Activated B cell treated with CpG ODN at 0.5 μM for 24 hours (primary cell): ENCODE data around the gene SYNJ1. TPM values are rescaled to one million over a fixed set of nuclear protein-coding genes. Genes with fewer than 3 reads are reported as not detected.

Experiments used
- ATAC-seq: fragments of 200-7000 bp; cut with Tn5 transposase; one replicate; pipeline ENCODE4 v1.10.0; 2021; ENCODE audit warnings: low read depth, mild to moderate bottlenecking, moderate library complexity
- CTCF ChIA-PET: fragments of 350-600 bp; sonication (Branson Sonifier 250); formaldehyde crosslinking; loops from one replicate; lab custom pipeline; 2021; ENCODE audit warnings: antibody characterized with exemption; lab: Charles Lee
- POLR2A ChIA-PET: fragments of 350-600 bp; sonication (Branson Sonifier 250); formaldehyde crosslinking; loops from one replicate; lab custom pipeline; 2021; ENCODE audit warnings: antibody characterized with exemption; lab: Charles Lee
- DNase-seq: peaks from one replicate; pipeline ENCODE4 v3.0.0; 2022
- H3K27ac Mint-ChIP-seq: one replicate; pipeline ENCODE4 v1.8.0; 2020; ENCODE audit warnings: mixed read lengths
- H3K27me3 Mint-ChIP-seq: one replicate; pipeline ENCODE4 v1.8.0; 2021; ENCODE audit warnings: mixed read lengths
- H3K36me3 Mint-ChIP-seq: one replicate; pipeline ENCODE4 v1.8.0; 2021; ENCODE audit warnings: low read depth, mixed read lengths
- H3K4me1 Mint-ChIP-seq: one replicate; pipeline ENCODE4 v1.8.0; 2021; ENCODE audit warnings: mixed read lengths
- H3K4me3 Mint-ChIP-seq: one replicate; pipeline ENCODE4 v1.8.0; 2020; ENCODE audit warnings: mild to moderate bottlenecking, mixed read lengths
- H3K9me3 Mint-ChIP-seq: one replicate; pipeline ENCODE4 v1.8.0; 2020; ENCODE audit warnings: mixed read lengths
- CTCF ChIP-seq: fragments of 200-600 bp; IDR thresholded peaks from one replicate; pipeline ENCODE4 v1.8.0; 2022; ENCODE audit warnings: antibody characterized with exemption, mild to moderate bottlenecking
- intact Hi-C: fragments of 100-400 bp; cut with micrococcal nuclease; formaldehyde crosslinking; loops from one replicate; pipeline ENCODE4 v1.15.1; 2024
- total RNA-seq: library from RNA; stranded (reverse); gene quantifications from 2 replicates; pipeline ENCODE4 v1.2.3, GENCODE V29; 2022

SYNJ1 gene
- total RNA-seq, 1 donor from 2014 or later, result 5.2 TPM

- POLR2A ChIA-PET, result interaction anchor here (0.7 to 1.8 kb wide), 2 partner anchors 20 to 63 kb away, joined by 4 read pairs; partner anchors contain the start of genes PAXBP1 and SYNJ1
- Mint-ChIP-seq H3K27ac (no peak overlapping the region), H3K9me3 (no peaks in the 10 kb centered on the region), H3K27me3 (peaks cover 43% of the 10 kb centered on the region), H3K4me1 (peaks cover 20% of the 10 kb centered on the region), H3K4me3 (no peak overlapping the region), H3K36me3 (peaks cover 4% of the 10 kb centered on the region)
- intact Hi-C loops, result no loop called here
- CTCF ChIA-PET, result no interaction called here
- DNase-seq (no peak), ATAC-seq (no peak)
- TF ChIP-seq CTCF, result no peak
Observed at GRCh38 chr21:32708069-32708468, 19.7 kb downstream of the SYNJ1 start.

- Mint-ChIP-seq H3K9me3 (no peaks in the 10 kb centered on the region), H3K4me3 (no peak overlapping the region), H3K4me1 (peaks cover 1% of the 10 kb centered on the region), H3K27me3 (peaks cover 50% of the 10 kb centered on the region), H3K36me3 (peaks cover 8% of the 10 kb centered on the region), H3K27ac (no peak overlapping the region)
- DNase-seq (no peak), ATAC-seq (no peak)
- POLR2A ChIA-PET, result no interaction called here
- CTCF ChIA-PET, result no interaction called here
- intact Hi-C loops, result no loop called here
- TF ChIP-seq CTCF, result no peak
Observed at GRCh38 chr21:32705901-32706300, 21.9 kb downstream of the SYNJ1 start.

- Mint-ChIP-seq H3K9me3 (no peaks in the 10 kb centered on the region), H3K27me3 (peaks cover 50% of the 10 kb centered on the region), H3K36me3 (peaks cover 8% of the 10 kb centered on the region), H3K4me3 (no peak overlapping the region), H3K4me1 (no peaks in the 10 kb centered on the region), H3K27ac (no peak overlapping the region)
- ChIA-PET POLR2A (no interaction called here), CTCF (no interaction called here)
- TF ChIP-seq CTCF, result no peak
- ATAC-seq (no peak), DNase-seq (no peak)
- intact Hi-C loops, result no loop called here
Observed at GRCh38 chr21:32705139-32705538, 22.7 kb downstream of the SYNJ1 start.

DNA sequence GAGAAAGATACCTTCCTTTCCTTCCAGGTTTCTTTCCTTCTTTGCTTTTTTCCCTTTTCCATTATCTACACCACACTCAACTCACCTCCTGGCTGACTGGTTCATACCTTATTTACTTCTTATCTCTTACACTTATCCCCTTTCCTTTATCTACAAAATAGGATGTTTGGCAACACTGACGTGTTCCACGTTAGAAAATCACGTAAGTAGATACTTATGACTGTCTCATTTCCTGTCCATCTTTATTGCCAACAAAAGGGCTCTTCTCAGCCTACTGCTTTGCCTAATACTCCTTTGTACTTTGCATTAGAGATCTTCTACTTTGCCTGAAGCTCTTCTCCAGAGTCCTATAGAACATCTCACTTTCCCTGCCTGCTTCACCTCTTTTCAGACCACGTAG is 25.1 kb downstream of the SYNJ1 start:
- ATAC-seq (no peak), DNase-seq (no peak)
- POLR2A ChIA-PET, result no interaction called here
- no peaks in the 10 kb centered on the region for H3K9me3 Mint-ChIP-seq
- CTCF ChIA-PET, result no interaction called here
- no peak for TF ChIP-seq CTCF
- no peaks in the 10 kb centered on the region for H3K4me1 Mint-ChIP-seq
- H3K4me3 Mint-ChIP-seq, result no peak overlapping the region
- intact Hi-C loops, result no loop called here
- H3K36me3 Mint-ChIP-seq, result peaks cover 20% of the 10 kb centered on the region
- no peak overlapping the region for H3K27ac Mint-ChIP-seq
- H3K27me3 Mint-ChIP-seq, result peaks cover 40% of the 10 kb centered on the region

DNA sequence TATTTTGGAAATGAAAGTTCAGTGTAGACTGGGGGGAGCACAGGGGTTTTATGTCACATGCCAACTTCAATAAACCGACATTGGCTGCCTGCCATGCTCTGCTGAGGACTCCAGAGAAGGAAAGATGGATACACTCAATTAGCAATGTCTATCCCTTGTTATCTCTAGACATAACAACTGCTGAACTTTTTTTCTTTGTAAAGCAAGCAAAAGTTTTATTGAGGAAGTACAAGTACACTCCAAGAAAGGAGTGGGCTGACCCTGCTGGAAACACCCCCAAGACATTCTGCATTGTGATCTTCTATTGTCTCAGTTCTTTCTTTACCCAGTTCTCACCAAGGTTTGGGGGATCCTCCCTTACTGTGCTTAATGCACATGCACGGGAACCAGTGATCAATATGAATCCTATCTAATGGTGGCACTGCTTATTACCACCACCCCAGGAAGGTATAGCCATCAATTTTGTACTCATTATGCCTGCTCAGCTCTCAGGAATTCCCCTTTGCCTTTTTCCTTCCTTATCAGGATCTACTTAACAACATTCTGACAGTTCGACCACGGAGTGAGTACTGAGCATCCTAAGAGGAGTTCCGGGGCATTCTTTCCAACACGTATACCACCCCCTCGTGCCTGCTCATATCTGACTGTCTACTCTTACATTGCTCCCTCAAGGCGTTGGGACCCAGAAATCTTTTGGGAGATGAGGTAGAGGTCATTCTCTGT is 28.7 kb downstream of the SYNJ1 start:
- H3K4me1 Mint-ChIP-seq, result no peaks in the 10 kb centered on the region
- H3K4me3 Mint-ChIP-seq, result no peak overlapping the region
- no peak for ATAC-seq
- CTCF ChIA-PET, result no interaction called here
- intact Hi-C loops, result no loop called here
- TF ChIP-seq CTCF, result no peak
- peaks cover 16% of the 10 kb centered on the region for H3K27me3 Mint-ChIP-seq
- H3K36me3 Mint-ChIP-seq, result peaks cover 16% of the 10 kb centered on the region
- H3K27ac Mint-ChIP-seq, result no peak overlapping the region
- POLR2A ChIA-PET, result no interaction called here
- DNase-seq, result no peak
- H3K9me3 Mint-ChIP-seq, result no peaks in the 10 kb centered on the region
